Parathyroid adenoma (tissue), 2 donors: Measurements from ENCODE around the gene VSTM2L.

Experiments used
- H2AFZ ChIP-seq: fragments of 300-600 bp; sonication (generic); one replicate; pipeline ENCODE4 v1.7.0; 2017; ENCODE audit warnings: antibody characterized with exemption, mild to moderate bottlenecking
- H3K27ac ChIP-seq: fragments of 300-600 bp; sonication (generic); one replicate; pipeline ENCODE4 v1.7.0; 2017
- H3K27me3 ChIP-seq: fragments of 300-600 bp; sonication (generic); one replicate; pipeline ENCODE4 v1.7.0; 2017; ENCODE audit warnings: low read length; ENCODE audit not compliant: control insufficient read depth, insufficient read depth
- H3K36me3 ChIP-seq: fragments of 300-600 bp; sonication (generic); one replicate; pipeline ENCODE4 v1.7.0; 2017; ENCODE audit warnings: low read length; ENCODE audit not compliant: control insufficient read depth, insufficient read depth
- H3K4me1 ChIP-seq: fragments of 300-600 bp; sonication (generic); one replicate; pipeline ENCODE4 v1.7.0; 2017; ENCODE audit warnings: control low read depth
- H3K4me2 ChIP-seq: fragments of 300-600 bp; sonication (generic); one replicate; pipeline ENCODE4 v1.7.0; 2017; ENCODE audit warnings: low read length
- H3K4me3 ChIP-seq: fragments of 300-600 bp; sonication (generic); one replicate; pipeline ENCODE4 v1.7.0; 2017; ENCODE audit warnings: low read depth, low read length
- H3K79me2 ChIP-seq: fragments of 300-600 bp; sonication (generic); one replicate; pipeline ENCODE4 v1.7.0; 2017; ENCODE audit warnings: control low read depth
- H3K9ac ChIP-seq: fragments of 300-600 bp; sonication (generic); one replicate; pipeline ENCODE4 v1.7.0; 2017; ENCODE audit warnings: mild to moderate bottlenecking
- H3K9me3 ChIP-seq: fragments of 300-600 bp; sonication (generic); one replicate; pipeline ENCODE4 v1.7.0; 2017; ENCODE audit warnings: low read length; ENCODE audit not compliant: control insufficient read depth
- CTCF ChIP-seq: fragments of 300-600 bp; sonication (generic); IDR thresholded peaks from one replicate; pipeline ENCODE4 v1.7.0; 2017; ENCODE audit warnings: antibody characterized with exemption, mild to moderate bottlenecking
- donor health status: primary hyperparathyroidism.

VSTM2L gene

GRCh38 chr20:37994512-37994911 is 91.6 kb downstream of the VSTM2L start:
- Histone ChIP-seq H3K79me2 (no peaks in the 10 kb centered on the region), H3K4me3 (no peak overlapping the region), H3K36me3 (no peaks in the 10 kb centered on the region), H3K4me1 (peaks cover 12% of the 10 kb centered on the region), H2AFZ (no peak overlapping the region), H3K27ac (no peak overlapping the region), H3K9ac (no peak overlapping the region), H3K9me3 (no peaks in the 10 kb centered on the region), H3K4me2 (no peak overlapping the region), H3K27me3 (no peaks in the 10 kb centered on the region)
- TF ChIP-seq CTCF, result no peak
